ENCODE measurements around the gene CHD5.

CHD5 gene

GRCh38 chr1:6059866-6060265 lies 120.3 kb downstream of the CHD5 start:
- H3K4me3 ChIP-seq (ENCODE audit: low read depth, low read length), result no peak overlapping the region
- no peak for TF ChIP-seq CTCF (IDR thresholded peaks at IDR 0.05; ENCODE audit: insufficient read depth, low read depth, low read length, missing control alignments)
- DNase-seq (ENCODE audit: low read depth), result no peak

- no peak overlapping the region for H3K4me3 ChIP-seq (ENCODE audit: low read depth, low read length)
- no peak for DNase-seq (ENCODE audit: low read depth)
- no peak for TF ChIP-seq CTCF (IDR thresholded peaks at IDR 0.05; ENCODE audit: insufficient read depth, low read depth, low read length, missing control alignments)
Observed at GRCh38 chr1:6057170-6057845, 122.8 kb downstream of the CHD5 start.

GRCh38 chr1:6056572-6056948 lies 123.6 kb downstream of the CHD5 start:
- TF ChIP-seq CTCF (IDR thresholded peaks at IDR 0.05; ENCODE audit: insufficient read depth, low read depth, low read length, missing control alignments), result no peak
- H3K4me3 ChIP-seq (ENCODE audit: low read depth, low read length), result no peak overlapping the region
- DNase-seq (ENCODE audit: low read depth), result no peak

- no peak overlapping the region for H3K4me3 ChIP-seq (ENCODE audit: low read depth, low read length)
- TF ChIP-seq CTCF (IDR thresholded peaks at IDR 0.05; ENCODE audit: insufficient read depth, low read depth, low read length, missing control alignments), result no peak
- DNase-seq (ENCODE audit: low read depth), result no peak
Observed at GRCh38 chr1:6054596-6054995, 125.5 kb downstream of the CHD5 start.

GRCh38 chr1:6053206-6053546 lies 126.9 kb downstream of the CHD5 start:
- no peak for TF ChIP-seq CTCF (IDR thresholded peaks at IDR 0.05; ENCODE audit: insufficient read depth, low read depth, low read length, missing control alignments)
- DNase-seq (ENCODE audit: low read depth), result no peak
- H3K4me3 ChIP-seq (ENCODE audit: low read depth, low read length), result no peak overlapping the region

- peak; percentile 15 for TF ChIP-seq CTCF (IDR thresholded peaks at IDR 0.05; ENCODE audit: insufficient read depth, low read depth, low read length, missing control alignments)
- H3K4me3 ChIP-seq (ENCODE audit: low read depth, low read length), result no peak overlapping the region
- peak; percentile 33 for DNase-seq (ENCODE audit: low read depth)
Observed at GRCh38 chr1:6052543-6053205, 127.4 kb downstream of the CHD5 start.
